GM19452 (cell line): ENCODE results near the gene BORCS6.

Source experiments
- ATAC-seq: cut with Tn5 transposase; IDR thresholded peaks from one replicate; pipeline ENCODE4 v1.9.1; 2021; ENCODE audit not compliant: unreplicated experiment

BORCS6 gene

DNA sequence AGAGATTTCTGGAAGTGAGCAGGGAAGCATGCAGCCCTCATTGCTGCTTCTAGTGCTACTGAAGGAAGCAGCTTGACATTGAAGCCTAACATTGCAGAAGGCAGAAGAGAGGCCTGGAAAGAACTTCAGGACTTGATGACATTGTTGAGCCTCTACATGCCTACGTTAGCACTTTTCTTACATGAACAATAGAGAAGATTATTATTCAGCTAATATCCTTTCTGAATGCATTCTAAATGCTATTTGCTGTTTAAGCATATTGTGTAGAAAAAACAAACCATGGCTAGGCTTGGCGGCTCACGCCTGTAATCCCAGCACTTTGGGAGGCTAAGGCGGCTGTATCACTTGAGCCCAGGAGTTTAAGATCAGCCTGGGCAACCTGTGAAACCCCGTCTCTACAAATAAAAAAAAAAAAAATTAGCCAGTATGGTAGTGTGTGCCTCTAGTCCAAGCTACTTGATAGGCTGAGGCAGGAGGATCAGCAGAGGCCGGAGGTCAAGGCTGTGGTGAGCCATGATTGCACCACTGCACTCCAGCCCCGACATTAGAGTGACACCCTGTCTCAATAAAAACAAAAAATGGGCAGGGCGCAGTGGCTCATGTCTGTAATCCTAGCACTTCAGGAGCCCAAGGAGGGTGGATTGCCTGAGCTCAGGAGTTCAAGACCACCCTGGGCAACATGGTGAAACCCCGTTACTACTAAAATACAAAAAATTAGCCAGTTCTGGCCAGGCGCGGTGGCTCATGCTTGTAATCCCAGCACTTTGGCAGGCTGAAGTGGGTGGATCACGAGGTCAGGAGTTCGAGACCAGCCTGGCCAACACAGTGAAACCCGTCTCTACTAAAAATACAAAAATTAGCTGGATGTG is 22.6 kb upstream of the BORCS6 start:
- no peak for ATAC-seq

GRCh38 chr17:8210761-8211458 is 20.9 kb upstream of the BORCS6 start:
- ATAC-seq: no peak

DNA sequence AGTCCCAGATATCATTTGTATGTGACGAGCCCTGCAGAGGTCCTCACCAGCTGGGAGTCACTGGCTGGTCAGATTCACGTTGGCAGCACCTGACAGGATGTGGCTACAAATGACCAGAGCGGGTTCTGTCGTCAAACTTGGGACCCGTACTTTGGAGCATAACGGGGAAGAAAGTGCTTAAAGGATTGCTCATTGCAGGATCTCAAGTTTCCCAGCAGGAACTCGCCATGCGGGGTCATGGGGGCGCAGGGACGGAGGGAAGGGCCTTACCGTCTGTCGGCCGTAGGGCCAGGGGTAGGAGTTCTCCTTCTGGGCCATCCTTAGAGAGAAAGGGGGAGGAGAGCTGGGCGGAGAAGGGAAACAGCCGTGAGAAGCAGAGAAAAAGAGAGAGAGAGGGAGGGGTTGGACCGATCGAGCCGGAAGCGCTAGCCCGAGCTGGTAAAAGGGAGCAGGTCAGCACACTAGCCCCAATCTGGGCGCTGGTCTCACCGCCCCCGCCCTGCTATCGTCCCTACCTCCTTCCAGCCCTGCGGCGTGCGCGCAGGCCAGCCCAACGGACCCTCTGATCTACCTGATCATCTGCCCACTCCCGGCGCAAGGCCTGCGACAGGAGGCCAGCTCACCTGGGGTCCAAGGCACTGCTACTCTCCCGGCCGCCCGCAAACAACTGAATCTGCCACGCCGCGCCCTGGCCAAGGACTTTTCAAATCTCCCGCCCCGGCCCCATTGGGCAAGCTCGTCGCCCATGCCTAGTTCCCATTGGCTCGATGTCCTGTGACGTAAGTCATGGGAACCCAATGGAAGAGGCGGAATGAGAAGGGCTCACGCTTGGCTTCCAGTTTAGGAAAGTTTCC is 20.2 kb upstream of the BORCS6 start, which contains the start of gene AURKB:
AURKB (minus strand) TSS at position 669 of the 854 bp plus-strand sequence; CDS start at position 318, 351 bp downstream.
- ATAC-seq: peak; percentile 84

- no peak for ATAC-seq
Observed at GRCh38 chr17:8206536-8206935, 16.6 kb upstream of the BORCS6 start.

DNA sequence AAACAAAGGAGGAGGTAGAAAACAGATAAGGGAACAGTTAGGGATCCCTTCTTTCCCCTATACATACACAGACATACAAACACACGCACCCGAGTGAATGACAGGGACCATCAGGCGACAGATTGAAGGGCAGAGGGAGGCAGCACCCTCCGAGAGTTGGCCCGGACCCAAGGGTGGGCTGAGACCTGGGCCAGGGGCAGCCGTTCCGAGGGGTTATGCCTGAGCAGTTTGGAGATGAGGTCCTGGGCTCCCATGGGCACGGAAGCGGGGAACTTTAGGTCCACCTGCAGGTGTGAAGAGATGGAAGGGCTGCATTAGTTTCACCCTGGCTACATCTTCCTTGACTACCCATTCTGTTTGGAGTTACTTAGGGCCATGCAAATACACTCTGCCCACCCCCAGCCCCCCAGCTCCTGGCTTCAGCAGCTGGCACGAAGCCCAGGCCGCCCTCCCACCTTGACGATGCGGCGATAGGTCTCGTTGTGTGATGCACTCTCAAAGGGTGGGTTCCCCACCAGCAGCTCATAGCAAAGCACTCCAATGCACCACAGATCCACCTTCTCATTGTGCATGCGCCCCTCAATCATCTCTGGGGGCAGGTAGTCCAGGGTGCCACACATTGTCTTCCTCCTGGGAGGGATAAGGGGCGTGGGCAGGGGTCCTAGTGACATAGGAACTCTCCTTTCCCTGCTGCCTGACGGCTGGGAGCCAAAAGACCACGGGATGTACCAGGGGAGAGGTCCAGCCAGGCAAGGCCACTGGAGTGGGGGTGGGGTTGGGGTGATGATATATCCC is 15.0 kb upstream of the BORCS6 start:
- ATAC-seq: no peak

DNA sequence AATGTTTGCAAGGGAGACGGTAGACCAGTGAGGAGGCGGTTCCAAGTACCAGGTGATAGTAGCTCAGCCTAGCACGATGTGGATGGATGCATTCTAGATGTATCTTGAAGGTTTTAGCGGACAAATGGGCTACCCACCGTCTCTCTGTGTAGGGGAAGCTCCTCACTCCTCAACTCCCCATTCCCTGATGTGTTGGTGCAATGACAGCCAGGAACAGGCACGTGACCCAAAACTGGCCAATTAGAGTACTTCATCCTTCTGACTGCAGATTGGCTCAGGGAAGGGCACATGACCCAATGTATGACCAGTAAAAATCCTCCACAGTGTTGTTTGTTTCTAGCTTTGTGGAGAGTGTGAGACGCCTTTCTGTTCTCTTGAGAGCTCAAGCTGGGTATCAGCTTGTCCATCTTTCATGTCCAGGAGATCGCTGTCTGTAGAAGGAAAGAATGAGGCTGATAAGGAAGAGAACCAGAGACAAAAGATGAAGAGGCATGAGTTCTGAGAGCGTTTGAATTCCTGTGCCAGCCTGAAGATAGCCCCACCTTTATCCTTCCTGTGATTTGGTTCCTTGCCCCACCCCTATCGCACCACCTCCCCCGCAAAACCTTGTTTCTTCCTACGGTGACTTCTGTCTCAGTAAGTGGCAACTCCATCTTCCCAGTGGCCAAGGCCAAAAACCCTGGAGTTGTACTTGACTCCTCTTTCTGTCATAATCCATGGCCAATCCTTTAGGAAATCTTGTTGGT is 2.3 kb upstream of the BORCS6 start:
- no peak for ATAC-seq

DNA sequence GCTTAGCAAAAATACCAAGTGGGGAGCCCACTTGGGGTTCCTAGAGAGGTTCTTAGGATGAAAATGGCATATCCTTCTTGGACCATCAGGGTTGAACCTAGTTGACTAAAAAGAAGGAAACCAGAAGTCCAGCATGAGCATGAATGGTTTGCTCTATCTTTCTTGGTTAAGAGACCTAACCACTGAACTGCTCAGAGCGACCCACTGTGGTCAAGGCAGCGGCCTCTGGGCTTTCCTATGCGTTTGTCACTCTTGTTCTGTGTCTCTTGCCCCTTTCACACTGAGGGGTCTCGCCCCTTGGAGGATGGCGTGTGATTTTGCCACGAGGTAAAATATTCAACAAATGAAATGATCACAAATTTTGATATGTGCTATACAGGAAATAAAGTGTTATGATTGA is 526 bp upstream of the BORCS6 start:
- ATAC-seq: no peak

GRCh38 chr17:8189041-8189710 is 804 bp downstream of the BORCS6 start:
- ATAC-seq: peak; percentile 0

DNA sequence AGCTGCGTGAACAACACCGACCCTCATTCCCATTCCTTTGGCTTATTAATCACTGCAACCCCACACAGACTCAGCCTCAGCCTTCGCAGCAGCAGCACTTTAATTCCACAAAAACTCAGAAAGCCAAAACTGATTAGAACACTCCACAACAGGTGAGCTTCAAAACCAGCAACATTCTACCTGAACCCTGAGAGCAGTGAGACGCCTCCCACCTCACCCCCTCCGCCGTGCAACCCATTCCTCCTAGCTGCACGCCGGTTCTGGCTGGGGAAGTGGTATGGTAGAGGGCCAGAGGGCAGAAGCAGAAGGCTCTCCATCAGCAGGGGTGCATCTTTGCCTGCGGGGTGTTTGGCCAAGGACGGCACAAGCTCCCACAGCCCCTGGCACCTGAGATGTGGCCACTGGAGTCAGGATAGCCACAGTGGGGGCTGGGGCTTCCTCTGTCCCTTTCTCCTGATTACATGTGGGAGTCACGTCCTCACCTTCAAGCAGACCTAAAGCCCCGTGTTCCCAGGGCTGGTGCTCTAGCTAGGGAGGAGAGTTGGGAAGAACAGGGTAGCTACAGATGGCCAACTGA is 1.6 kb downstream of the BORCS6 start:
- ATAC-seq: no peak

GRCh38 chr17:8187517-8188262 is 2.3 kb downstream of the BORCS6 start:
- peak; percentile 28 for ATAC-seq

GRCh38 chr17:8186787-8187516 is 3.0 kb downstream of the BORCS6 start:
- ATAC-seq: peak; percentile 27

DNA sequence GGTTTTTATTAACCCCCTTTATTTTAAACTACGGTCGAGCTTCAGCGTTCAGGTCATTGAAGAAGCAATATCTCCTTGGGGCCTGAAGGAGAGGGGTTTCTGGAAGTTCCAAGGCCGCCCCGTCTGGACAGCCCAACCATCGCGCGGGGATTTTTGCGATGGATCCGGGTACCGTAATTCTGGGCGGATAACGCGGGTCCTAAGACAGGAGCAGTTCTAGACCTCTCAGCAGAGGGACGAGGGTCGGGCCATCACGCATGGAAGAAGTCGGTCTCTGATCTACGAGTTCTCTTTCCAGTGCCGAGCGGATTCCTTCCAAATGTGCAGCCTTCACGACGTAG is 3.6 kb downstream of the BORCS6 start:
- ATAC-seq: no peak

GRCh38 chr17:8185582-8186445 is 4.2 kb downstream of the BORCS6 start:
- no peak for ATAC-seq

- no peak for ATAC-seq
Observed at GRCh38 chr17:8176998-8177731, 12.8 kb downstream of the BORCS6 start.

DNA sequence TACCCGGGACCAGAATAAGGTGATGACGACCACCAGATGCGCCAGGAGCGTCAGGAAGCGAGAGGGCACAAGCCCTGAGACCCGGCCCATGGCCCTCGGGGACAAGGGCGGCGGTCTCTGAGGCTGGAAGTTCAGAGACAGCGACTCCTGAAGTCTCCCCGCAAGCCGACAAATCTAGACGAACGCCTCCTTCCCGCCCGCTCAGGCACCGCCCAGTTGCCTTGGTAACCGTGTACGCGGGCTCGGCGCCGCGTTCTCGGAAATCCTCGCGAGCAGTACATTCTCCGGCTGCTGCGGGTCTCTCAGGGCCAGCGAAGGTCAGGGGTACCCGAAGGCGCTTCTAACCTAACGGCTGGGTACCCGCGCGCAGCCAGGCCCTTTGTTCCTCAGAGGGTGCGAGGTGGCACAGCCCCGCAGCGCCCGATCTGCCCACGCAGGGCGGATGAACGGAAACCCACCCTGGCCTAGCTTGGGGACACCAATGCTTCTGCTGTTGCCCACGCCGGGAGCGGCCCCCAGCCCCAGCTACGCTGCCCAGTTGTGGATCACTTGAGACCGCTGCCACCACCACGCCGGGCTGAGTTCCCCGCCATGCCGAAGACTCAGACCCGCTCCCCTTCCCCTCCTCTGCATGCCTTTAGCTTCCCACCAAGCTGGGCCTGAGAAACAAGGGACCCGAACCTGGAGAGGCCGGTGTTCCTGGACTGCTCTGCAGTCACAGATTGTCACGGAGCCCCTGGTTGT is 13.6 kb downstream of the BORCS6 start, which contains the start of gene TMEM107:
TMEM107 (minus strand) TSS at position 184 of the 744 bp plus-strand sequence; CDS start at position 90, 94 bp downstream.
- no peak for ATAC-seq
